PC-3 (cell line): ENCODE results near the gene JADE3. TPM values are rescaled to one million over a fixed set of nuclear protein-coding genes. Genes with fewer than 3 reads are reported as not detected.

ENCODE experiments used
- ATAC-seq: fragments of 200-7000 bp; cut with Tn5 transposase; 2 replicates; pipeline ENCODE4 v1.9.1; 2020; ENCODE audit warnings: mild to moderate bottlenecking, moderate library complexity
- BruUV-seq: library from RNA; stranded (reverse); fragments of 400-500 nt; replicated peaks from 2 replicates; lab custom pipeline; 2021; lab: Mats Ljungman, UMichigan
- CTCF ChIA-PET: fragments of 300-600 bp; sonication (Branson Sonifier 250); formaldehyde crosslinking; loops from one replicate; lab custom pipeline; 2022; ENCODE audit warnings: antibody characterized with exemption; lab: Charles Lee
- POLR2A ChIA-PET: fragments of 300-600 bp; sonication (Branson Sonifier 250); formaldehyde crosslinking; loops from one replicate; lab custom pipeline; 2022; ENCODE audit warnings: antibody characterized with exemption; ENCODE audit not compliant: unreplicated experiment; lab: Charles Lee
- DNase-seq: peaks from one replicate; pipeline ENCODE4 v3.0.0-alpha.2; 2015
- H2AFZ ChIP-seq: fragments of 300-600 bp; sonication (generic); 2 replicates; pipeline ENCODE4 v1.6.0; 2016; ENCODE audit warnings: antibody characterized with exemption, low read length
- H3F3A ChIP-seq: fragments of 300-600 bp; sonication (generic); one replicate; pipeline ENCODE4 v1.6.0; 2017; ENCODE audit warnings: antibody characterized with exemption, low read length, control low read depth, mild to moderate bottlenecking; ENCODE audit not compliant: unreplicated experiment
- H3K27ac ChIP-seq: fragments of 300-600 bp; sonication (generic); 2 replicates; pipeline ENCODE4 v1.5.1; 2016; ENCODE audit warnings: mild to moderate bottlenecking, low read length
- H3K27me3 ChIP-seq: fragments of 300-600 bp; sonication (generic); 2 replicates; pipeline ENCODE4 v1.6.1; 2016; ENCODE audit warnings: low read length, mixed read lengths
- H3K36me3 ChIP-seq: fragments of 300-600 bp; sonication (generic); 2 replicates; pipeline ENCODE4 v1.6.1; 2016; ENCODE audit warnings: low read depth, mixed run types, low read length, mixed read lengths
- H3K4me1 ChIP-seq: fragments of 300-600 bp; sonication (generic); 2 replicates; pipeline ENCODE4 v1.5.1; 2016; ENCODE audit warnings: low read length; ENCODE audit not compliant: insufficient read depth
- H3K4me2 ChIP-seq: fragments of 300-600 bp; sonication (generic); 2 replicates; pipeline ENCODE4 v1.6.0; 2016; ENCODE audit warnings: low read length
- H3K4me3 ChIP-seq: fragments of 300-600 bp; sonication (generic); 2 replicates; pipeline ENCODE4 v1.5.1; 2016; ENCODE audit warnings: mild to moderate bottlenecking, low read length, mixed read lengths
- H3K79me2 ChIP-seq: fragments of 300-600 bp; sonication (generic); 2 replicates; pipeline ENCODE4 v1.6.1; 2017; ENCODE audit warnings: low read length, mixed read lengths
- H3K9ac ChIP-seq: fragments of 300-600 bp; sonication (generic); 2 replicates; pipeline ENCODE4 v1.6.0; 2016; ENCODE audit warnings: mild to moderate bottlenecking, low read length
- H3K9me2 ChIP-seq: fragments of 300-600 bp; sonication (generic); replicated peaks from 2 replicates; pipeline ENCODE4 v1.6.1; 2016; ENCODE audit warnings: mixed run types, low read length, mixed read lengths
- H3K9me3 ChIP-seq: fragments of 300-600 bp; sonication (generic); 2 replicates; pipeline ENCODE4 v1.6.1; 2016; ENCODE audit warnings: low read length, mixed read lengths
- H4K20me1 ChIP-seq: fragments of 300-600 bp; sonication (generic); 2 replicates; pipeline ENCODE4 v1.6.1; 2016; ENCODE audit warnings: low read length, mixed read lengths
- EZH2 ChIP-seq: fragments of 300-600 bp; sonication (generic); IDR thresholded peaks from one replicate; pipeline ENCODE4 v1.6.1; 2017; ENCODE audit warnings: antibody characterized with exemption, mild to moderate bottlenecking, low read length; ENCODE audit not compliant: unreplicated experiment
- EZH2phosphoT487 ChIP-seq: fragments of 300-600 bp; sonication (generic); IDR thresholded peaks from 2 replicates; pipeline ENCODE4 v1.6.1; 2018; ENCODE audit warnings: mild to moderate bottlenecking, antibody characterized with exemption, low read length, borderline replicate concordance
- intact Hi-C: fragments of 100-400 bp; cut with micrococcal nuclease; formaldehyde crosslinking; loops from 2 replicates; pipeline ENCODE4 v1.9.0; 2023
- total RNA-seq: library from RNA; depleted of rRNA; stranded (reverse); fragments of >200 nt; gene quantifications from 2 replicates; pipeline ENCODE4 v1.2.3, GENCODE V29; 2014
- TF ChIP-seq, protein P1 (sequence below): fragments of 300-600 bp; sonication (generic); conservative IDR thresholded peaks from 2 replicates; pipeline ENCODE4 v1.5.1; 2017; ENCODE audit warnings: antibody characterized with exemption, low read depth, mild to moderate bottlenecking, low read length

JADE3 gene
- total RNA-seq, 1 experiment from 2014 or later: 7.1 TPM

DNA sequence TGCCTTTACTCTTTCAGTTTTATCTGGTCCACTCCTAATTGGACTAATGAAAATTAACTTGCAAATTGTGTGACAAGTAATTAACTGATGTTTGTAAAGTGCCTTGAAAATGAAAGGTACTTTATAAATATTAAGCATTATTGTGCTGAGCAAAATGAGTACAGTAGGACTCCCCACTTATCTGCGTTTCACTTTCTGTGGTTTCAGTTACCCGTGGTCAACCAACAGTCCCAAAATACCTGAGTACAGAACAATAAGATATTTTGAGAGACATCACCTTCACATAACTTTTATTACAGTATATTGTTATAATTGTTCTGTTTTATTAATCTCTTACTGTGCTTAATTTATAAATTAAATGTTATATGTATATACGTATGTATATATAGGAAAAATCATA lies 27.4 kb upstream of the JADE3 start:
- Histone ChIP-seq H3K9ac (no peak overlapping the region), H3K27ac (no peak overlapping the region), H3K27me3 (no peaks in the 10 kb centered on the region), H3F3A (no peaks in the 10 kb centered on the region), H2AFZ (no peak overlapping the region), H3K4me3 (no peak overlapping the region), H3K9me3 (no peaks in the 10 kb centered on the region), H4K20me1 (no peaks in the 10 kb centered on the region), H3K9me2 (no peaks in the 10 kb centered on the region), H3K4me2 (no peak overlapping the region), H3K4me1 (no peaks in the 10 kb centered on the region), H3K36me3 (no peaks in the 10 kb centered on the region), H3K79me2 (no peaks in the 10 kb centered on the region)
- no peak for ATAC-seq
- DNase-seq: no peak
- CTCF ChIA-PET: interaction anchor here (0.6 kb wide), 1 partner anchor 35 kb away, joined by 3 read pairs; no protein-coding TSS in a partner anchor
- POLR2A ChIA-PET: no interaction called here
- TF ChIP-seq EZH2phosphoT487: no peak
- no TSS peak for BruUV-seq
- intact Hi-C loops: no loop called here

- Histone ChIP-seq H3K79me2 (no peaks in the 10 kb centered on the region), H3K4me1 (no peaks in the 10 kb centered on the region), H2AFZ (no peak overlapping the region), H3K9me2 (no peaks in the 10 kb centered on the region), H3K9ac (no peak overlapping the region), H3K4me3 (no peak overlapping the region), H3K9me3 (no peaks in the 10 kb centered on the region), H4K20me1 (no peaks in the 10 kb centered on the region), H3K36me3 (no peaks in the 10 kb centered on the region), H3K27me3 (no peaks in the 10 kb centered on the region), H3F3A (no peaks in the 10 kb centered on the region), H3K27ac (no peak overlapping the region), H3K4me2 (no peak overlapping the region)
- DNase-seq: no peak
- TF ChIP-seq, protein P1, sequence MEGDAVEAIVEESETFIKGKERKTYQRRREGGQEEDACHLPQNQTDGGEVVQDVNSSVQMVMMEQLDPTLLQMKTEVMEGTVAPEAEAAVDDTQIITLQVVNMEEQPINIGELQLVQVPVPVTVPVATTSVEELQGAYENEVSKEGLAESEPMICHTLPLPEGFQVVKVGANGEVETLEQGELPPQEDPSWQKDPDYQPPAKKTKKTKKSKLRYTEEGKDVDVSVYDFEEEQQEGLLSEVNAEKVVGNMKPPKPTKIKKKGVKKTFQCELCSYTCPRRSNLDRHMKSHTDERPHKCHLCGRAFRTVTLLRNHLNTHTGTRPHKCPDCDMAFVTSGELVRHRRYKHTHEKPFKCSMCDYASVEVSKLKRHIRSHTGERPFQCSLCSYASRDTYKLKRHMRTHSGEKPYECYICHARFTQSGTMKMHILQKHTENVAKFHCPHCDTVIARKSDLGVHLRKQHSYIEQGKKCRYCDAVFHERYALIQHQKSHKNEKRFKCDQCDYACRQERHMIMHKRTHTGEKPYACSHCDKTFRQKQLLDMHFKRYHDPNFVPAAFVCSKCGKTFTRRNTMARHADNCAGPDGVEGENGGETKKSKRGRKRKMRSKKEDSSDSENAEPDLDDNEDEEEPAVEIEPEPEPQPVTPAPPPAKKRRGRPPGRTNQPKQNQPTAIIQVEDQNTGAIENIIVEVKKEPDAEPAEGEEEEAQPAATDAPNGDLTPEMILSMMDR: no peak
- TF ChIP-seq EZH2: no peak
- TF ChIP-seq EZH2phosphoT487: no peak
- ATAC-seq: no peak
- no TSS peak for BruUV-seq
- intact Hi-C loops: no loop called here
- ChIA-PET CTCF (no interaction called here), POLR2A (no interaction called here)
These were observed 14.0 kb upstream of the JADE3 start for GRCh38 chrX:46898207-46898606.

DNA sequence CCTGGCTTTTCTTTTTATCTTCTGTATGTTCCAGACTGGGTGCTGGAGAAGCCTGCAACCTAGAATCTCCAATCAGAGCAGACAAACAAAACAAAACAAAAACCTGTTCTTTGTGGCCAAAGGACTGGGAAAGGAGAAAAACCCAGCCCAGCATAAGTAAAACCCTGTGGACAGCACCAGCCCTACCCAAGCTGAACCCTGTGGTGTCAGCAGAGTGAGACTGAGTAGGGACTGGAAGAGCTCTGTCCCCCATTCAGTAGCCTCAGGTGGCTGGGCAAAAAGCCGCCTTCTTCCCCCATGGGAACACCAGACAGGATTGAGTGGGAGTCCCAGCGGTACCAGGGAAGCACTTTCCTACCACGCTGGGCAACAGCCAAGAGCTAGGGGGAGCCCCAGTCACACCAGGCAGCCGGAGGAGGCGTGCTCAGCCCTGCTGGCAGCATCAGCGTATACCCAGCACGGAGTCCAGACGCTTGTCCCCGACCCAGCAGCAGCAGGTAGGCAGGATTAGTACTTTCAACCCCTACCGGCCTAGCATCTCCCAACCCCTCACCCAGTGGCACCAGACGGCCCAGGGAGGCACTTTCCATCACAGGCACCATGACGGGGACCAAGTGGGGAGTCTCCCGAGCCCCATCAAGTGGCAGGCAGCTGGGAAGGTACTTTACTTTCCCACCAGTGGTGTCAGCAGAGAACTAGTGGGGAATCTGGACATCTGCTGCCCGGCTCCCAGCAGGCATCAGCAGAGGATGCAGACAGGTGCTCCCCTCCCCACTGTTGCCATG lies 8.6 kb upstream of the JADE3 start:
- CTCF ChIA-PET: interaction anchor here (0.6 to 1.3 kb wide), 2 partner anchors 115 to 145 kb away, joined by 3 read pairs; partner anchors contain the start of gene SLC9A7
- Histone ChIP-seq H3K79me2 (no peaks in the 10 kb centered on the region), H3K36me3 (no peaks in the 10 kb centered on the region), H3K9ac (no peak overlapping the region), H3F3A (no peaks in the 10 kb centered on the region), H3K4me1 (no peaks in the 10 kb centered on the region; the same call in 1 of the 2 replicates), H3K4me3 (peak overlapping the region; percentile 78), H3K9me3 (no peaks in the 10 kb centered on the region), H3K4me2 (peak overlapping the region; percentile 92), H2AFZ (peak overlapping the region; percentile 96), H3K27ac (no peak overlapping the region), H3K27me3 (no peaks in the 10 kb centered on the region), H4K20me1 (no peaks in the 10 kb centered on the region), H3K9me2 (no peaks in the 10 kb centered on the region)
- POLR2A ChIA-PET: interaction anchor here (0.6 kb wide), 1 partner anchor 195 kb away, joined by 3 read pairs; no protein-coding TSS in a partner anchor
- no TSS peak for BruUV-seq
- ATAC-seq (peak; percentile 99), DNase-seq (peak; percentile 87)
- TF ChIP-seq EZH2 (no peak), EZH2phosphoT487 (no peak)
- TF ChIP-seq, protein P1: peak; percentile 88
- intact Hi-C loops: loop anchor here (1.0 to 5.0 kb wide), 5 partner anchors 66 to 190 kb away; partner anchors contain the start of genes RP2 and SLC9A7
